Uterus (tissue), 4 donors: ENCODE data around the gene LPGAT1. TPM values are rescaled to one million over a fixed set of nuclear protein-coding genes. Genes with fewer than 3 reads are reported as not detected.

Experiments
- DNase-seq, 2 donors: peaks; one replicate each; pipeline ENCODE4 v3.0.0-alpha.2; 2019 to 2020
- H3K27ac ChIP-seq, 2 donors: fragments of 200-600 bp; sonication (generic); 1 replicate in 1 of 2; 2 replicates in 1 of 2; pipeline ENCODE4 v1.5.1; 2016 to 2018
- H3K27me3 ChIP-seq, 2 donors: fragments of 200-600 bp; sonication (generic); one replicate each; pipeline ENCODE4 v1.5.1; 2018 to 2019; ENCODE audit warnings: control low read depth in 1 of 2
- H3K36me3 ChIP-seq, 2 donors: fragments of 200-600 bp; sonication (generic); one replicate each; pipeline ENCODE4 v1.5.1; 2019; ENCODE audit warnings: control low read depth in 1 of 2
- H3K4me1 ChIP-seq, 2 donors: fragments of 200-600 bp; sonication (generic); one replicate each; pipeline ENCODE4 v1.5.1; 2018 to 2019; ENCODE audit warnings: control low read depth in 1 of 2
- H3K4me3 ChIP-seq, 2 donors: fragments of 200-600 bp; sonication (generic); 1 replicate in 1 of 2; 2 replicates in 1 of 2; pipeline ENCODE4 v1.5.1; 2018 to 2019; ENCODE audit warnings: mild to moderate bottlenecking in 1 of 2
- H3K9me3 ChIP-seq, 2 donors: fragments of 200-600 bp; sonication (generic); one replicate each; pipeline ENCODE4 v1.5.1; 2019; ENCODE audit warnings: control low read depth in 1 of 2
- CTCF ChIP-seq, 4 experiments: fragments of 200-600 bp in 2 of 4; fragments of 450-650 bp in 2 of 4; sonication (generic) in 2 of 4; IDR thresholded peaks; one replicate each; pipeline ENCODE4 v1.5.1; 2016 to 2019; ENCODE audit warnings: antibody characterized with exemption in 4 of 4, mild to moderate bottlenecking in 2 of 4, moderate library complexity in 1 of 4
- POLR2A ChIP-seq, 2 donors: fragments of 450-650 bp; IDR thresholded peaks; one replicate each; pipeline ENCODE4 v1.6.1; 2016; ENCODE audit warnings: antibody characterized with exemption in 2 of 2, mild to moderate bottlenecking in 1 of 2, moderate library complexity in 1 of 2
- intact Hi-C: fragments of 100-400 bp; cut with DNase I; formaldehyde crosslinking; loops from one replicate; pipeline ENCODE4 v1.15.1; 2023; ENCODE audit warnings: low total_unique reads
- total RNA-seq, 4 donors: library from RNA; depleted of rRNA in 3 of 4; stranded (reverse); fragments of >200 nt in 3 of 4; gene quantifications; one replicate each; pipeline versions ENCODE4 v1.1.0 to v1.2.4, GENCODE V29; 2014 to 2023
- donor health status: DM: yes; HTN: yes; CAD: no.

Gene LPGAT1
- total RNA-seq, 4 donors from 2014 or later, result 12.9 to 50.3 (median 36.6) TPM

DNA sequence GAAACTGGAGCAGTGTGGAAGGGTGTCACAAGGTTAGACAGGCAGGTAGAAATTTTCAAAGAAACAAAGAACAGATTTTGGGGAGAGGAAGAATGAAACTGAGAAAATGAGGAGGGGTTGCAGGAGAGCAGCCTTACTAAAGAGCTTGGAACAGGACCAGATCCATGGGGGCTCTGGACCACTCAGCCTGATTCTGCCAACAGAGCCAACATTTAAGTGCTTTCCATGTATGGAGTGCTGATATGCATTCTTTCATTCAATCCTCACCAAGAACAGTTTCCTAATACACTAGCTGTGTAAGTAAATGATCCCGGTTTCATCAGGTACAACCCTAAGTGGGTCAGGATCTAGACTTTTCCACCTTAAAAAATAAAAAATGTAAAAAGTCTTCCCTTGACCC is 16.2 kb downstream of the LPGAT1 start:
- Histone ChIP-seq H3K36me3 (no peaks in the 10 kb centered on the region), H3K4me1 (no peaks in the 10 kb centered on the region), H3K9me3 (no peaks in the 10 kb centered on the region), H3K4me3 (no peak overlapping the region), H3K27me3 (no peaks in the 10 kb centered on the region), H3K27ac (no peak overlapping the region)
- DNase-seq, result no peak
- TF ChIP-seq CTCF (IDR thresholded peaks at IDR 0.05) (no peak), POLR2A (IDR thresholded peaks at IDR 0.05) (no peak)
- intact Hi-C loops, result no loop called here

- TF ChIP-seq POLR2A (IDR thresholded peaks at IDR 0.05) (no peak), CTCF (IDR thresholded peaks at IDR 0.05) (no peak)
- peak; percentile 36 to 65 for DNase-seq
- Histone ChIP-seq H3K27ac (no peak overlapping the region), H3K27me3 (no peaks in the 10 kb centered on the region), H3K9me3 (no peaks in the 10 kb centered on the region), H3K4me1 (no peaks in the 10 kb centered on the region), H3K4me3 (no peak overlapping the region), H3K36me3 (no peaks in the 10 kb centered on the region)
- intact Hi-C loops, result no loop called here
Observed at GRCh38 chr1:211813590-211813989, 17.0 kb downstream of the LPGAT1 start.

DNA sequence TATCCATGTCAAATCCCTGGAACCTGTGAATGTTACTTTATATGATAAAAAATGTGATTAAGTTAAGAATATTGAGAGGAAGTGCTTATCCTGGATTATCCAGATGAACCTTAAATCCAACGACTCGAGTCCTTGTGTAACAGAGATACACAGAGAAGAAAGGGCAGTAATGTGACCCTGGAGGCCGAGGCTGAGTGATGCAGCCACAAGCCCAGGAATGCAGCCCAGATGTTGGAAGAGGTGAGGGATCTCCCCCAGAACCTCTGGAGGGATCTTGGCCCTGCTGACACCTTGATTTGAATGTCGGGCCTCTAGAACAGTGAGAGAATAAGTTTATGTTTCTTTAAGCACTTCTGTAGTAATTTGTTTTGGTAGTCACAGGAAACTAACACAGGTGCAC is 18.0 kb downstream of the LPGAT1 start:
- Histone ChIP-seq H3K4me1 (no peaks in the 10 kb centered on the region), H3K36me3 (no peaks in the 10 kb centered on the region), H3K9me3 (no peaks in the 10 kb centered on the region), H3K27ac (no peak overlapping the region), H3K4me3 (no peak overlapping the region), H3K27me3 (no peaks in the 10 kb centered on the region)
- TF ChIP-seq POLR2A (IDR thresholded peaks at IDR 0.05) (no peak), CTCF (IDR thresholded peaks at IDR 0.05) (no peak)
- DNase-seq, result no peak
- intact Hi-C loops, result no loop called here

DNA sequence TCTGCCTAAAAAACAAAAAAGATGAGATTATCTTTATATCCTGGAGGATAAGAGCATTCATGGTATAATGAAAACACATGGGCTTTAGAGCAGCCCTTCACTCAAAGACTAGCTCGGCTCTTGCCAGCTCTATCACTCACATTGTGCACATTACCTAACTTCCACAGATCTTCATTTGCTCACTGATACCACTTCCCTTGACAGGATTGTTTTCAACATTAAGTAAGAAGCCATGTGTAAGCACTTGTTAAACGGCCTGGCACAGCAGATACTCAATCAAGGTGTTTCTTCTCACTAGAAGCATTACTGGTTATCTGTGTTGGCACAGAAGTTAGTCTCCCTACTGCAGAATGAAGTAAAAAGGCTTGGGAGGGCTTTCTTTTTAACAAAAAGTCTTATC is 18.7 kb downstream of the LPGAT1 start:
- intact Hi-C loops, result no loop called here
- H3K4me3 ChIP-seq, result no peak overlapping the region
- TF ChIP-seq CTCF (IDR thresholded peaks at IDR 0.05) (no peak), POLR2A (IDR thresholded peaks at IDR 0.05) (no peak)
- DNase-seq, result no peak
- H3K4me1 ChIP-seq, result no peaks in the 10 kb centered on the region
- H3K27ac ChIP-seq, result no peak overlapping the region
- H3K27me3 ChIP-seq, result no peaks in the 10 kb centered on the region
- H3K9me3 ChIP-seq, result no peaks in the 10 kb centered on the region
- H3K36me3 ChIP-seq, result no peaks in the 10 kb centered on the region

DNA sequence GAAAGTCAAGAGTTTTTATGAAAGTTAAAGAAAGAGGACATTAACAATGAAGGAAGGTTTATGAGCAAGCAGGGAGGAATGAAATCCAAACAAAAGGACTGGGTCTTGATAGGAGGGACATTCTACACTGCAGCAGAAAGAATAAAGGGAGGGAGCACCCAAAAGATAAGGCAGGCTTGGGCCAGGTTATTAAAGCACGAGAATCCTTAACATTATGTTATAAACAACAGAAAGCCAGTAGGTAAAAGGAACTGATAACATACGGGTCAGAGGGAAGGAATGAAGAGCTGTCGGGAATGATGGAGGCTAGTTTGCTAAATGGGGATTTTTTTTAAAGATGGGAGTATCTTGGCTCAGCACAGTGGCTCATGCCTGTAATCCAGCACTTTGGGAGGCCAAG is 19.4 kb downstream of the LPGAT1 start:
- H3K4me3 ChIP-seq, result no peak overlapping the region
- no peaks in the 10 kb centered on the region for H3K36me3 ChIP-seq
- no peaks in the 10 kb centered on the region for H3K27me3 ChIP-seq
- no peak for DNase-seq
- TF ChIP-seq CTCF (IDR thresholded peaks at IDR 0.05), result no peak
- no peak for TF ChIP-seq POLR2A (IDR thresholded peaks at IDR 0.05)
- no peaks in the 10 kb centered on the region for H3K9me3 ChIP-seq
- H3K27ac ChIP-seq, result no peak overlapping the region
- no peaks in the 10 kb centered on the region for H3K4me1 ChIP-seq
- intact Hi-C loops, result no loop called here
